Right lobe of liver (tissue), 4 donors: ENCODE data around the gene ZSCAN22.

Experiments used
- CTCF ChIP-seq, 4 donors: fragments of 200-600 bp in 3 of 4; fragments of 450-650 bp in 1 of 4; IDR thresholded peaks; one replicate each; pipeline versions ENCODE4 v1.5.1 to v1.8.0; 2016 to 2022; ENCODE audit warnings: antibody characterized with exemption in 4 of 4, mild to moderate bottlenecking in 2 of 4
- POLR2A ChIP-seq: fragments of 450-650 bp; IDR thresholded peaks from one replicate; pipeline ENCODE4 v1.6.1; 2017; ENCODE audit warnings: antibody characterized with exemption, mild to moderate bottlenecking
- donor health status: DM: no; HTN: no; CAD: no.
- donor health status: DM: no; HTN: no; CAD: no.
- donor health status: DM: no; HTN: yes; CAD: no.

GRCh38 chr19:58379246-58379645, 52.5 kb downstream of the ZSCAN22 start:
- TF ChIP-seq CTCF (IDR thresholded peaks at IDR 0.05) (no peak), POLR2A (no peak)
